ENCODE data around the gene LIMCH1.

GRCh38 chr4:41749631-41750039 lies 211.7 kb downstream of the LIMCH1 start:
- TF ChIP-seq CTCF (IDR thresholded peaks at IDR 0.05; ENCODE audit: low read depth, low read length), result no peak
- TF ChIP-seq, protein P1, sequence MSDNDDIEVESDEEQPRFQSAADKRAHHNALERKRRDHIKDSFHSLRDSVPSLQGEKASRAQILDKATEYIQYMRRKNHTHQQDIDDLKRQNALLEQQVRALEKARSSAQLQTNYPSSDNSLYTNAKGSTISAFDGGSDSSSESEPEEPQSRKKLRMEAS (IDR thresholded peaks at IDR 0.05; ENCODE audit: low read depth, low read length), result no peak
- no peak for TF ChIP-seq POLR2A (IDR thresholded peaks at IDR 0.05; ENCODE audit: extremely low read depth, insufficient read length)

Data from NB4 (cell line).